Measurements from ENCODE around the gene RUNX2. TPM values are rescaled to one million over a fixed set of nuclear protein-coding genes. Genes with fewer than 3 reads are reported as not detected.

RUNX2 gene
- total and polyA plus RNA-seq, 10 of the 15 experiments (the other 5 are each of a cell fraction or from before 2014, with no cell fraction given), result 0.01 to 0.77 (median 0.15) TPM; not detected in 3

GRCh38 chr6:45417436-45417835, 89.3 kb downstream of the RUNX2 start:
- CTCF ChIA-PET, result interaction anchor here (0.9 to 3.7 kb wide), 2 partner anchors 297 to 762 kb away, joined by 3 to 16 read pairs; no protein-coding TSS in a partner anchor
- H3K27ac ChIP-seq (ENCODE audit: control insufficient read depth, insufficient read depth), result no peak overlapping the region
- in situ Hi-C loops (cut with MboI) (loop anchor here (10.0 kb wide), 1 partner anchor 773 kb away; no protein-coding TSS in a partner anchor), intact Hi-C loops (cut with micrococcal nuclease; ENCODE audit: unreplicated experiment) (loop anchor here (10.0 kb wide), 2 partner anchors 333 to 783 kb away; no protein-coding TSS in a partner anchor)
- SMC1A ChIA-PET (ENCODE audit: uncharacterized antibody, unreplicated experiment), result interaction anchor here (1.4 to 1.5 kb wide), 2 partner anchors 19 to 761 kb away, joined by 4 read pairs; no protein-coding TSS in a partner anchor
- no peak overlapping the region for H2AFZ ChIP-seq (ENCODE audit: control insufficient read depth, low read depth, low read length)
- ATAC-seq, result no peak
- WGBS (ENCODE audit: insufficient coverage, insufficient replicate concordance, low lambda C conversion rate, missing lambda C conversion rate), result 47% methylated on average over 2 of the region's 2 CpGs
- no TSS peak for BruUV-seq (replicated peaks)
- peaks cover 7 to 16% of the 10 kb centered on the region in 2 experiments for H3K27me3 ChIP-seq (replicated peaks in 1 of 2; ENCODE audit: control insufficient read depth in 2 of 2, insufficient read depth in 2 of 2, low read length in 1 of 2)
- no peaks in the 10 kb centered on the region for H3K4me1 ChIP-seq (ENCODE audit: control insufficient read depth, insufficient read depth, low read length)
- RAD21 ChIA-PET (ENCODE audit: unreplicated experiment), result interaction anchor here (1.3 kb wide), 1 partner anchor 11 kb away, joined by 3 read pairs; no protein-coding TSS in a partner anchor
- no peak for FAIRE-seq
- POLR2A ChIA-PET, result no interaction called here
- no peak overlapping the region for H3K9ac ChIP-seq (ENCODE audit: control insufficient read depth, insufficient read depth, low read length)
- DNase-seq (ENCODE audit: low read depth, low spot score), result no peak
- no peaks in the 10 kb centered on the region for H3K36me3 ChIP-seq (ENCODE audit: control insufficient read depth in 2 of 2, insufficient read depth in 2 of 2, low read length in 1 of 2)
- H4K20me1 ChIP-seq (ENCODE audit: control insufficient read depth, insufficient read depth), result peaks cover 3% of the 10 kb centered on the region; the same call in 1 of the 2 replicates
- no peak overlapping the region for H3K4me3 ChIP-seq
- H3K9me3 ChIP-seq (replicated peaks; ENCODE audit: control insufficient read depth, insufficient read depth, low read length), result no peaks in the 10 kb centered on the region
- H3K4me2 ChIP-seq (ENCODE audit: control insufficient read depth, insufficient read depth), result no peak overlapping the region
- H3K79me2 ChIP-seq (ENCODE audit: control insufficient read depth, insufficient read depth, low read length), result no peaks in the 10 kb centered on the region
- TF ChIP-seq CUX1 (IDR thresholded peaks at IDR 0.05; ENCODE audit: insufficient replicate concordance, low read depth, low read length), result no peak
- no peak for TF ChIP-seq MAX (IDR thresholded peaks at IDR 0.05; ENCODE audit: low read depth, low read length)
- TF ChIP-seq JUND (IDR thresholded peaks at IDR 0.05; ENCODE audit: low read depth, low read length), result no peak
- TF ChIP-seq BCLAF1 (IDR thresholded peaks at IDR 0.05), result no peak
- TF ChIP-seq ZSCAN29 (IDR thresholded peaks at IDR 0.05), result no peak
- no peak for TF ChIP-seq SIX5 (IDR thresholded peaks at IDR 0.05; ENCODE audit: low read depth, low read length, severe bottlenecking)
- TF ChIP-seq E4F1 (IDR thresholded peaks at IDR 0.05; ENCODE audit: borderline replicate concordance, partially characterized antibody), result no peak
- TF ChIP-seq RAD21 (IDR thresholded peaks at IDR 0.05; ENCODE audit: insufficient read depth, low read depth, low read length), result no peak
- TF ChIP-seq ZBTB33 (IDR thresholded peaks at IDR 0.05), result no peak
